Kidney (tissue), 14 donors: Measurements from ENCODE around the gene MMAB. TPM values are rescaled to one million over a fixed set of nuclear protein-coding genes. Genes with fewer than 3 reads are reported as not detected.

Experiments
- DNase-seq, 5 donors: peaks; one replicate each; pipeline ENCODE4 v3.0.0-alpha.2; 2013 to 2020
- FAIRE-seq: peaks from 2 replicates; lab custom pipeline; 2012; peaks lifted over from hg19 to GRCh38; lab: Jason Lieb, UNC
- H3K27ac ChIP-seq, 2 donors: one replicate each; pipeline ENCODE4 v1.7.0; 2013; ENCODE audit warnings: low read depth in 2 of 2, low read length in 2 of 2, inconsistent platforms in 1 of 2
- H3K27me3 ChIP-seq: one replicate; pipeline ENCODE4 v1.7.1; 2013; ENCODE audit warnings: low read length, inconsistent platforms; ENCODE audit not compliant: control insufficient read depth, insufficient read depth
- H3K36me3 ChIP-seq, 3 donors: one replicate each; pipeline versions ENCODE4 v1.7.0 to v1.7.1; 2013; ENCODE audit warnings: low read length in 3 of 3, control low read depth in 1 of 3, inconsistent platforms in 1 of 3; ENCODE audit not compliant: insufficient read depth in 3 of 3, control insufficient read depth in 2 of 3
- H3K4me1 ChIP-seq, 3 donors: one replicate each; pipeline versions ENCODE4 v1.7.0 to v1.7.1; 2013; ENCODE audit warnings: low read length in 3 of 3, inconsistent platforms in 1 of 3, low read depth in 1 of 3; ENCODE audit not compliant: control insufficient read depth in 2 of 3, insufficient read depth in 2 of 3
- H3K4me3 ChIP-seq, 3 donors: one replicate each; pipeline versions ENCODE4 v1.7.0 to v1.8.1; 2013; ENCODE audit warnings: low read length in 3 of 3, control low read depth in 1 of 3, inconsistent platforms in 1 of 3
- H3K9ac ChIP-seq, 3 donors: one replicate each; pipeline versions ENCODE4 v1.7.0 to v1.7.1; 2013; ENCODE audit warnings: low read length in 3 of 3, control low read depth in 1 of 3, inconsistent platforms in 1 of 3
- H3K9me3 ChIP-seq, 3 donors: one replicate each; pipeline versions ENCODE4 v1.7.0 to v1.7.1; 2013; ENCODE audit warnings: low read length in 3 of 3, control low read depth in 1 of 3, inconsistent platforms in 1 of 3; ENCODE audit not compliant: control insufficient read depth in 2 of 3, insufficient read depth in 1 of 3
- CTCF ChIP-seq: IDR thresholded peaks from 3 replicates; pipeline ENCODE4 v1.5.1; 2012; ENCODE audit warnings: mild to moderate bottlenecking, moderate library complexity, borderline replicate concordance; ENCODE audit not compliant: insufficient read depth; ENCODE audit errors: extremely low read depth
- intact Hi-C: fragments of 100-400 bp; cut with DNase I; formaldehyde crosslinking; loops from one replicate; pipeline ENCODE4 v1.11.1; 2022
- polyA plus RNA-seq: library from polyadenylated mRNA; stranded (reverse); fragments of 350-450 nt; fragmentation: Illumina TruSeq; extraction: RNeasy Lipid Tissue Mini Kit (QIAGEN cat#74804); gene quantifications from one replicate; pipeline ENCODE4 v1.2.3, GENCODE V29; 2014; ENCODE audit warnings: low read depth, low replicate concordance; ENCODE audit not compliant: insufficient read depth
- total RNA-seq: library from RNA; stranded (reverse); fragmentation: NEBNext Ultra II Directional; extraction: Animal tissue kit (Norgen Biotek cat#: 25700); gene quantifications from one replicate; pipeline ENCODE4 v1.2.1, GENCODE V29; 2021
- donor health status: control.
- donor health status: control.
- donor health status: control.
- donor health status: control.
- donor health status: control.
- donor health status: DM: yes; HTN: yes; CAD: no.
- donor health status: Normal renal cell carcinoma (clear cell type).

Gene MMAB
- total and polyA plus RNA-seq, 2 donors from 2014 or later, result 42.9 to 96.3 TPM

- no peaks in the 10 kb centered on the region for H3K36me3 ChIP-seq
- H3K4me1 ChIP-seq, result peaks cover 0 to 8% (median 6%) of the 10 kb centered on the region in 3 donors
- H3K4me3 ChIP-seq, result no peak overlapping the region
- intact Hi-C loops, result no loop called here
- no peaks in the 10 kb centered on the region for H3K9me3 ChIP-seq
- DNase-seq, result no peak
- TF ChIP-seq CTCF, result no peak
- FAIRE-seq, result no peak
- H3K27ac ChIP-seq, result no peak overlapping the region
- no peak overlapping the region for H3K9ac ChIP-seq
- no peaks in the 10 kb centered on the region for H3K27me3 ChIP-seq
These were observed 27.5 kb downstream of the MMAB start for GRCh38 chr12:109545826-109546225.

- H3K9me3 ChIP-seq, result no peaks in the 10 kb centered on the region
- FAIRE-seq, result no peak
- intact Hi-C loops, result no loop called here
- H3K9ac ChIP-seq, result no peak overlapping the region
- no peak for DNase-seq
- H3K27me3 ChIP-seq, result no peaks in the 10 kb centered on the region
- H3K27ac ChIP-seq, result no peak overlapping the region
- H3K4me3 ChIP-seq, result no peak overlapping the region
- no peak for TF ChIP-seq CTCF
- H3K4me1 ChIP-seq, result peaks cover 0 to 5% (median 3%) of the 10 kb centered on the region in 3 donors
- H3K36me3 ChIP-seq, result no peaks in the 10 kb centered on the region
These were observed 28.3 kb downstream of the MMAB start for GRCh38 chr12:109544955-109545531.

GRCh38 chr12:109542876-109543275 is 30.4 kb downstream of the MMAB start:
- Histone ChIP-seq H3K27ac (no peak overlapping the region), H3K27me3 (no peaks in the 10 kb centered on the region), H3K9me3 (no peaks in the 10 kb centered on the region), H3K36me3 (no peaks in the 10 kb centered on the region), H3K4me3 (no peak overlapping the region), H3K4me1 (no peaks in the 10 kb centered on the region), H3K9ac (no peak overlapping the region)
- no peak for TF ChIP-seq CTCF
- no peak for DNase-seq
- intact Hi-C loops, result no loop called here
- no peak for FAIRE-seq

GRCh38 chr12:109542014-109542413 is 31.3 kb downstream of the MMAB start:
- no peak for DNase-seq
- H3K36me3 ChIP-seq, result no peaks in the 10 kb centered on the region

More at GRCh38 chr12:109542014-109542413, 31.3 kb downstream of the MMAB start:
- no peak for TF ChIP-seq CTCF
- Histone ChIP-seq H3K9ac (no peak overlapping the region), H3K27ac (no peak overlapping the region), H3K4me3 (no peak overlapping the region), H3K4me1 (no peaks in the 10 kb centered on the region), H3K27me3 (no peaks in the 10 kb centered on the region), H3K9me3 (no peaks in the 10 kb centered on the region)
- intact Hi-C loops, result no loop called here
- no peak for FAIRE-seq
